K562 (cell line): ENCODE data around the gene SPATA2L.

Experiments
- ARHGAP35 ChIP-seq: fragments of 450-650 bp; IDR thresholded peaks from 2 replicates; pipeline ENCODE4 v1.6.1; 2018; ENCODE audit not compliant: partially characterized antibody
- HDGF ChIP-seq: fragments of 450-650 bp; IDR thresholded peaks from 2 replicates; pipeline ENCODE4 v1.6.1; 2016
- MCM2 ChIP-seq: fragments of 450-650 bp; IDR thresholded peaks from 2 replicates; pipeline ENCODE4 v1.6.1; 2017; ENCODE audit warnings: low read depth, mild to moderate bottlenecking
- SOX6 ChIP-seq: fragments of 450-650 bp; IDR thresholded peaks from 2 replicates; pipeline ENCODE4 v1.6.1; 2014; ENCODE audit warnings: mild to moderate bottlenecking
- TGIF2 ChIP-seq: sonication (generic); formaldehyde crosslinking; IDR thresholded peaks from 2 replicates; pipeline ENCODE4 v1.8.1; 2022; ENCODE audit warnings: mild to moderate bottlenecking, missing genetic modification reagents, moderate library complexity
- TF ChIP-seq, protein P1 (sequence below): sonication (generic); formaldehyde crosslinking; IDR thresholded peaks from 2 replicates; pipeline ENCODE4 v1.8.1; 2023; ENCODE audit warnings: missing genetic modification reagents, mild to moderate bottlenecking, borderline replicate concordance
- TF ChIP-seq, protein P2 (sequence below): fragments of 450-650 bp; IDR thresholded peaks from 2 replicates; pipeline ENCODE4 v1.6.1; 2016; ENCODE audit warnings: borderline replicate concordance
- TF ChIP-seq, protein P3 (sequence below), 3 experiments: IDR thresholded peaks in 2 of 3; conservative IDR thresholded peaks in 1 of 3; 2 replicates each; pipeline ENCODE4 v1.5.1; 2011 to 2012; ENCODE audit warnings: low read length in 3 of 3, mild to moderate bottlenecking in 3 of 3, control low read depth in 2 of 3, improper control_type of control experiment in 1 of 3, inconsistent platforms in 1 of 3, low read depth in 1 of 3, mixed read lengths in 1 of 3, moderate library complexity in 1 of 3; ENCODE audit not compliant: insufficient read depth in 2 of 3

DNA sequence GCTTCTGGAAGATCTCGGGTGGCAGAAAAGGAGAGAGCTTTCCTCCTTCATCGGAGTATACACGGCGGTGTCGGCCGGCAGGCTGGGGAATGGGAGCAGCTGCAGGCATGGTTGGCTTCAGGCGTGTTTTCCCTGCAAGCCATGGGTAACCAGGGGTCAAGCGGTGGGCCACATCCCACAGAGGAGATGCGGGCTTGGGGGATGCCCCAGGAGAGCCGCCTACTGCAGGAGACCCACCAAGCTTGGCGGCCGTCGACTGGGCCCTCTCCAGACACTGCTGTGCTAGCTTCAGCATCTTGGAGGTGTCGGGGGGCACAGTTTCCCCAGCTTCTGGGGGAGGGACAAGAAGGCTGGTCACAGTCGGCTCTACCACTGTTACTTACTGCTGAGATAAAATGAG, 15.0 kb upstream of the SPATA2L start:
- TF ChIP-seq MCM2: no peak
- TF ChIP-seq, protein P1, sequence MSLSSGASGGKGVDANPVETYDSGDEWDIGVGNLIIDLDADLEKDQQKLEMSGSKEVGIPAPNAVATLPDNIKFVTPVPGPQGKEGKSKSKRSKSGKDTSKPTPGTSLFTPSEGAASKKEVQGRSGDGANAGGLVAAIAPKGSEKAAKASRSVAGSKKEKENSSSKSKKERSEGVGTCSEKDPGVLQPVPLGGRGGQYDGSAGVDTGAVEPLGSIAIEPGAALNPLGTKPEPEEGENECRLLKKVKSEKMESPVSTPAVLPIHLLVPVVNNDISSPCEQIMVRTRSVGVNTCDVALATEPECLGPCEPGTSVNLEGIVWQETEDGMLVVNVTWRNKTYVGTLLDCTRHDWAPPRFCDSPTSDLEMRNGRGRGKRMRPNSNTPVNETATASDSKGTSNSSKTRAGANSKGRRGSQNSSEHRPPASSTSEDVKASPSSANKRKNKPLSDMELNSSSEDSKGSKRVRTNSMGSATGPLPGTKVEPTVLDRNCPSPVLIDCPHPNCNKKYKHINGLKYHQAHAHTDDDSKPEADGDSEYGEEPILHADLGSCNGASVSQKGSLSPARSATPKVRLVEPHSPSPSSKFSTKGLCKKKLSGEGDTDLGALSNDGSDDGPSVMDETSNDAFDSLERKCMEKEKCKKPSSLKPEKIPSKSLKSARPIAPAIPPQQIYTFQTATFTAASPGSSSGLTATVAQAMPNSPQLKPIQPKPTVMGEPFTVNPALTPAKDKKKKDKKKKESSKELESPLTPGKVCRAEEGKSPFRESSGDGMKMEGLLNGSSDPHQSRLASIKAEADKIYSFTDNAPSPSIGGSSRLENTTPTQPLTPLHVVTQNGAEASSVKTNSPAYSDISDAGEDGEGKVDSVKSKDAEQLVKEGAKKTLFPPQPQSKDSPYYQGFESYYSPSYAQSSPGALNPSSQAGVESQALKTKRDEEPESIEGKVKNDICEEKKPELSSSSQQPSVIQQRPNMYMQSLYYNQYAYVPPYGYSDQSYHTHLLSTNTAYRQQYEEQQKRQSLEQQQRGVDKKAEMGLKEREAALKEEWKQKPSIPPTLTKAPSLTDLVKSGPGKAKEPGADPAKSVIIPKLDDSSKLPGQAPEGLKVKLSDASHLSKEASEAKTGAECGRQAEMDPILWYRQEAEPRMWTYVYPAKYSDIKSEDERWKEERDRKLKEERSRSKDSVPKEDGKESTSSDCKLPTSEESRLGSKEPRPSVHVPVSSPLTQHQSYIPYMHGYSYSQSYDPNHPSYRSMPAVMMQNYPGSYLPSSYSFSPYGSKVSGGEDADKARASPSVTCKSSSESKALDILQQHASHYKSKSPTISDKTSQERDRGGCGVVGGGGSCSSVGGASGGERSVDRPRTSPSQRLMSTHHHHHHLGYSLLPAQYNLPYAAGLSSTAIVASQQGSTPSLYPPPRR (CRISPR knock-in tag): no peak
- TF ChIP-seq HDGF: no peak
- TF ChIP-seq TGIF2: no peak
- TF ChIP-seq, protein P2, sequence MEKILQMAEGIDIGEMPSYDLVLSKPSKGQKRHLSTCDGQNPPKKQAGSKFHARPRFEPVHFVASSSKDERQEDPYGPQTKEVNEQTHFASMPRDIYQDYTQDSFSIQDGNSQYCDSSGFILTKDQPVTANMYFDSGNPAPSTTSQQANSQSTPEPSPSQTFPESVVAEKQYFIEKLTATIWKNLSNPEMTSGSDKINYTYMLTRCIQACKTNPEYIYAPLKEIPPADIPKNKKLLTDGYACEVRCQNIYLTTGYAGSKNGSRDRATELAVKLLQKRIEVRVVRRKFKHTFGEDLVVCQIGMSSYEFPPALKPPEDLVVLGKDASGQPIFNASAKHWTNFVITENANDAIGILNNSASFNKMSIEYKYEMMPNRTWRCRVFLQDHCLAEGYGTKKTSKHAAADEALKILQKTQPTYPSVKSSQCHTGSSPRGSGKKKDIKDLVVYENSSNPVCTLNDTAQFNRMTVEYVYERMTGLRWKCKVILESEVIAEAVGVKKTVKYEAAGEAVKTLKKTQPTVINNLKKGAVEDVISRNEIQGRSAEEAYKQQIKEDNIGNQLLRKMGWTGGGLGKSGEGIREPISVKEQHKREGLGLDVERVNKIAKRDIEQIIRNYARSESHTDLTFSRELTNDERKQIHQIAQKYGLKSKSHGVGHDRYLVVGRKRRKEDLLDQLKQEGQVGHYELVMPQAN: no peak
- TF ChIP-seq, protein P3, sequence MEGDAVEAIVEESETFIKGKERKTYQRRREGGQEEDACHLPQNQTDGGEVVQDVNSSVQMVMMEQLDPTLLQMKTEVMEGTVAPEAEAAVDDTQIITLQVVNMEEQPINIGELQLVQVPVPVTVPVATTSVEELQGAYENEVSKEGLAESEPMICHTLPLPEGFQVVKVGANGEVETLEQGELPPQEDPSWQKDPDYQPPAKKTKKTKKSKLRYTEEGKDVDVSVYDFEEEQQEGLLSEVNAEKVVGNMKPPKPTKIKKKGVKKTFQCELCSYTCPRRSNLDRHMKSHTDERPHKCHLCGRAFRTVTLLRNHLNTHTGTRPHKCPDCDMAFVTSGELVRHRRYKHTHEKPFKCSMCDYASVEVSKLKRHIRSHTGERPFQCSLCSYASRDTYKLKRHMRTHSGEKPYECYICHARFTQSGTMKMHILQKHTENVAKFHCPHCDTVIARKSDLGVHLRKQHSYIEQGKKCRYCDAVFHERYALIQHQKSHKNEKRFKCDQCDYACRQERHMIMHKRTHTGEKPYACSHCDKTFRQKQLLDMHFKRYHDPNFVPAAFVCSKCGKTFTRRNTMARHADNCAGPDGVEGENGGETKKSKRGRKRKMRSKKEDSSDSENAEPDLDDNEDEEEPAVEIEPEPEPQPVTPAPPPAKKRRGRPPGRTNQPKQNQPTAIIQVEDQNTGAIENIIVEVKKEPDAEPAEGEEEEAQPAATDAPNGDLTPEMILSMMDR (IDR thresholded peaks at IDR 0.05 in 2 of 3, conservative IDR thresholded peaks at IDR 0.05 in 1 of 3; ENCODE audit: insufficient read depth in 2 of 3, low read depth in 1 of 3, low read length in 3 of 3): no peak
- TF ChIP-seq ARHGAP35: no peak
- no peak for TF ChIP-seq SOX6
